NCI-H2171 (cell line): Measurements from ENCODE around the gene SNRNP25.
A peak's percentile ranks its signal among the peaks of the same experiment; 100 is the strongest.
"Not testable (repeated sequence)": the region's sequence is repeated elsewhere in the genome, so short reads cannot be mapped to it uniquely, and the experiment has no call there.

ENCODE experiments used
- DNase-seq: peaks from one replicate; lab custom pipeline; 2025; lab: John Stamatoyannopoulos, UW

The SNRNP25 gene

GRCh38 chr16:53346-54236, at the start of gene SNRNP25, which contains the start of gene POLR3K:
TSS of gene SNRNP25 (plus strand) at chr16:53828. CDS start at chr16:54017, 189 bp downstream.
TSS of gene POLR3K (minus strand) at chr16:53608. CDS start at chr16:53586, 22 bp downstream.
- DNase-seq = peak; percentile 95

- DNase-seq = no peak
These were observed 43.5 kb upstream of the SNRNP25 start for GRCh38 chr16:9903-10665.

GRCh38 chr16:10772-11171, 42.9 kb upstream of the SNRNP25 start:
- not testable (repeated sequence) for DNase-seq

GRCh38 chr16:17062-17765, 36.4 kb upstream of the SNRNP25 start:
- DNase-seq = not testable (repeated sequence)

GRCh38 chr16:20886-21285, 32.7 kb upstream of the SNRNP25 start:
- not testable (repeated sequence) for DNase-seq

GRCh38 chr16:24151-24550, 29.5 kb upstream of the SNRNP25 start:
- not testable (repeated sequence) for DNase-seq

GRCh38 chr16:25926-26348, 27.7 kb upstream of the SNRNP25 start:
- DNase-seq = not testable (repeated sequence)

GRCh38 chr16:30627-31026, 23.0 kb upstream of the SNRNP25 start:
- not testable (repeated sequence) for DNase-seq

- not testable (repeated sequence) for DNase-seq
These were observed 20.3 kb upstream of the SNRNP25 start for GRCh38 chr16:33154-33876.

- DNase-seq = no peak
These were observed 19.6 kb upstream of the SNRNP25 start for GRCh38 chr16:33877-34647.

- no peak for DNase-seq
These were observed 19.0 kb upstream of the SNRNP25 start for GRCh38 chr16:34648-34987.

GRCh38 chr16:35011-35677, 18.5 kb upstream of the SNRNP25 start:
- DNase-seq = no peak

- DNase-seq = no peak
These were observed 17.8 kb upstream of the SNRNP25 start for GRCh38 chr16:35678-36305.

- no peak for DNase-seq
These were observed 17.2 kb upstream of the SNRNP25 start for GRCh38 chr16:36336-36984.

- no peak for DNase-seq
These were observed 16.1 kb upstream of the SNRNP25 start for GRCh38 chr16:37511-37910.

GRCh38 chr16:38206-38605, 15.4 kb upstream of the SNRNP25 start:
- DNase-seq = not testable (repeated sequence)

GRCh38 chr16:38941-39892, 14.4 kb upstream of the SNRNP25 start:
- no peak for DNase-seq

- no peak for DNase-seq
These were observed 12.1 kb upstream of the SNRNP25 start for GRCh38 chr16:41439-42068.
